ENCODE data around the gene MYL9. TPM values are rescaled to one million over a fixed set of nuclear protein-coding genes. Genes with fewer than 3 reads are reported as not detected.

Gene MYL9
- total and polyA plus RNA-seq, 2 experiments from 2014 or later, result 172 to 681 TPM

DNA sequence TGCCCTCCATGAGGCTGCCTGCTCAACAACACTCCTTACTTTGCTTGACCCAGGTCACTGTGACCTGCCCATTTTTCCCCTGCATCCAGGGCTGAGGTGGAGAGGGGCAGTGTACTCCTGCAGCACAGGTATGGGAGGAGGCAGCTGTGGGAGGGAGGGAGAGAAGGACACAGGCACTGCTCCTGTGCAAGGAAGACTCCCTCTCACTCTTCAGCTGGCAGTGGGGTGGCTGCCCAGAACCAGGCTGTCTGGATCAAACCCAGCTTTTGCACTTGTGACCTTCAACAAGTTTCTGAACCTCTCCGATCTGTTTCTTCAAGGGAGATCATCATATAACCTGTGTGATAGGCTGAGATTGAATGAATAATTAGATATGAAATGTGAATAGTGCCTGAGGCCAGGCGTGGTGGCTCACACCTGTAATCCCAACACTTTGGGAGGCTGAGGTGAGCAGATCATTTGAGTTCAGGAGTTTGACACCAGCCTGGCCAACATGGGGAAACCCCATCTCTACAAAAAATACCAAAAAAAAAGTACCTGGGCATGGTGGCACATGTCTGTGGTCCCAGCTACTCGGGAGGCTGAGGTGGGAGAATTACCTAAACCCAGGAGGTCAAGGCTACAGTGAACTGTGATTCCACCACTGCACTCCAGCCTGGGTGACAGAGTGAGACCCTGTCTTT, 46.2 kb downstream of the MYL9 start:
- H3K9ac ChIP-seq, result no peak overlapping the region
- no peak overlapping the region for H2AFZ ChIP-seq
- no peaks in the 10 kb centered on the region for H3K27me3 ChIP-seq (replicated peaks; ENCODE audit: insufficient read depth)
- no peak overlapping the region for H3K4me3 ChIP-seq
- H3K27ac ChIP-seq, result no peak overlapping the region
- in situ Hi-C loops (cut with MboI), result no loop called here
- no peaks in the 10 kb centered on the region for H4K20me1 ChIP-seq (ENCODE audit: insufficient read depth)
- H3K9me2 ChIP-seq (ENCODE audit: insufficient read depth), result no peaks in the 10 kb centered on the region
- H3K4me1 ChIP-seq (ENCODE audit: insufficient read depth), result peaks cover 10% of the 10 kb centered on the region
- no peak overlapping the region for H3K4me2 ChIP-seq (ENCODE audit: unreplicated experiment)
- 81 to 88% methylated on average over 3 of the region's 3 CpGs for WGBS, 2 experiments (ENCODE audit: low coverage in 1 of 2, low lambda C conversion rate in 2 of 2, missing lambda C conversion rate in 2 of 2)
- peaks cover 4% of the 10 kb centered on the region; the same call in 1 of the 2 replicates for H3F3A ChIP-seq (ENCODE audit: insufficient read depth)
- H3K9me3 ChIP-seq (ENCODE audit: low read depth), result no peaks in the 10 kb centered on the region
- no peak for DNase-seq
- TF ChIP-seq EZH2 (IDR thresholded peaks at IDR 0.05; ENCODE audit: insufficient read depth, poor library complexity, severe bottlenecking) (no peak), EZH2phosphoT487 (IDR thresholded peaks at IDR 0.05; ENCODE audit: insufficient read depth, low read depth) (no peak)
- no peaks in the 10 kb centered on the region for H3K36me3 ChIP-seq (ENCODE audit: low read depth)
- no peaks in the 10 kb centered on the region for H3K79me2 ChIP-seq (ENCODE audit: insufficient read depth)

- no peaks in the 10 kb centered on the region for H3K4me1 ChIP-seq (ENCODE audit: insufficient read depth)
- H3K4me2 ChIP-seq (ENCODE audit: unreplicated experiment), result no peak overlapping the region
- no peak overlapping the region for H2AFZ ChIP-seq
- no peaks in the 10 kb centered on the region for H4K20me1 ChIP-seq (ENCODE audit: insufficient read depth)
- peaks cover 4% of the 10 kb centered on the region; the same call in 1 of the 2 replicates for H3F3A ChIP-seq (ENCODE audit: insufficient read depth)
- H3K9me2 ChIP-seq (ENCODE audit: insufficient read depth), result no peaks in the 10 kb centered on the region
- no peaks in the 10 kb centered on the region for H3K36me3 ChIP-seq (ENCODE audit: low read depth)
- no peaks in the 10 kb centered on the region for H3K79me2 ChIP-seq (ENCODE audit: insufficient read depth)
- no peaks in the 10 kb centered on the region for H3K27me3 ChIP-seq (replicated peaks; ENCODE audit: insufficient read depth)
- TF ChIP-seq EZH2 (IDR thresholded peaks at IDR 0.05; ENCODE audit: insufficient read depth, poor library complexity, severe bottlenecking) (no peak), EZH2phosphoT487 (IDR thresholded peaks at IDR 0.05; ENCODE audit: insufficient read depth, low read depth) (no peak)
- no peak overlapping the region for H3K27ac ChIP-seq
- no peak overlapping the region for H3K4me3 ChIP-seq
- H3K9me3 ChIP-seq (ENCODE audit: low read depth), result no peaks in the 10 kb centered on the region
- no peak for DNase-seq
- 87 to 94% methylated on average over 5 of the region's 5 CpGs for WGBS, 2 experiments (ENCODE audit: low coverage in 1 of 2, low lambda C conversion rate in 2 of 2, missing lambda C conversion rate in 2 of 2)
- in situ Hi-C loops (cut with MboI), result no loop called here
- H3K9ac ChIP-seq, result no peak overlapping the region
Observed at GRCh38 chr20:36591281-36591680, 50.0 kb downstream of the MYL9 start.

- Histone ChIP-seq H3K9ac (no peak overlapping the region), H3K27ac (no peak overlapping the region), H3K4me3 (no peak overlapping the region), H3K9me2 (ENCODE audit: insufficient read depth) (no peaks in the 10 kb centered on the region), H3K4me2 (ENCODE audit: unreplicated experiment) (no peak overlapping the region), H3K79me2 (ENCODE audit: insufficient read depth) (no peaks in the 10 kb centered on the region), H3K27me3 (replicated peaks; ENCODE audit: insufficient read depth) (no peaks in the 10 kb centered on the region), H3K4me1 (ENCODE audit: insufficient read depth) (no peaks in the 10 kb centered on the region), H3K36me3 (ENCODE audit: low read depth) (no peaks in the 10 kb centered on the region), H4K20me1 (ENCODE audit: insufficient read depth) (no peaks in the 10 kb centered on the region), H3F3A (ENCODE audit: insufficient read depth) (peaks cover 4% of the 10 kb centered on the region; the same call in 1 of the 2 replicates), H3K9me3 (ENCODE audit: low read depth) (no peaks in the 10 kb centered on the region), H2AFZ (no peak overlapping the region)
- 73 to 75% methylated on average over 9 of the region's 9 CpGs for WGBS, 2 experiments (ENCODE audit: low coverage in 1 of 2, low lambda C conversion rate in 2 of 2, missing lambda C conversion rate in 2 of 2)
- TF ChIP-seq EZH2 (IDR thresholded peaks at IDR 0.05; ENCODE audit: insufficient read depth, poor library complexity, severe bottlenecking) (no peak), EZH2phosphoT487 (IDR thresholded peaks at IDR 0.05; ENCODE audit: insufficient read depth, low read depth) (no peak)
- in situ Hi-C loops (cut with MboI), result no loop called here
- DNase-seq, result peak; percentile 64
Observed at GRCh38 chr20:36591854-36592641, 50.7 kb downstream of the MYL9 start.

DNA sequence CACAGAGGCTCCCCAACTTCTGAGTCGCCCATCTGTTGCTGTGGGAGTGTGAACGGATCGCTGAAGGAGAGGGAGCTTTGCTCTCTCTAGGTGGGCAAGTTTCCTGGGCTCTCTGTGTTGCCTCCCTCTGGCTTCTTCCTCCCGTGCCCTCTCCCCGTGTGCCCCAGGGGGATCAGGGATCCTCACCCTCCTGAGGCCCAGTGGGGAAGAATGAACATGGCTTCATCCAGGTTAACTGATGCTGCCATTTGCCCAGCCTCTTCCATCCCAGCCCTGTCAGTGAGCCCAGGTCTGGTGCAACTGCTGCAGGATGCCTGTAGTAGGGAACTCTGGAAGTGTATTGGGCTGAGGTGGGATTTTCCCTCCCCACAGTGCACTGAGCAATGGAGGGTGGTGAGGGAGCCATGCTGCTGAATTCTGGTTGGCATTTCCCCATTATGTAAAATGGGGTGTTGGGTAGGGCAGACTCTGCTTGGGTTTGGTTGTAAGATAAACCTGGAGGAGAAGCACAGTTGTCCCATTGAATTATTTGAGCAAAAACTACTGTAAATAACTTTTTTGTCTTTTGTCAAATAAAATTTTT, 52.1 kb downstream of the MYL9 start:
- Histone ChIP-seq H3K4me2 (ENCODE audit: unreplicated experiment) (no peak overlapping the region), H3K9me3 (ENCODE audit: low read depth) (no peaks in the 10 kb centered on the region), H2AFZ (no peak overlapping the region), H3K36me3 (ENCODE audit: low read depth) (no peaks in the 10 kb centered on the region), H3K27ac (no peak overlapping the region), H3K4me1 (ENCODE audit: insufficient read depth) (no peaks in the 10 kb centered on the region), H3K9ac (no peak overlapping the region), H3F3A (ENCODE audit: insufficient read depth) (peaks cover 4% of the 10 kb centered on the region; the same call in 1 of the 2 replicates), H4K20me1 (ENCODE audit: insufficient read depth) (no peaks in the 10 kb centered on the region), H3K79me2 (ENCODE audit: insufficient read depth) (no peaks in the 10 kb centered on the region), H3K27me3 (replicated peaks; ENCODE audit: insufficient read depth) (no peaks in the 10 kb centered on the region), H3K4me3 (no peak overlapping the region), H3K9me2 (ENCODE audit: insufficient read depth) (no peaks in the 10 kb centered on the region)
- no peak for DNase-seq
- in situ Hi-C loops (cut with MboI), result no loop called here
- TF ChIP-seq EZH2phosphoT487 (IDR thresholded peaks at IDR 0.05; ENCODE audit: insufficient read depth, low read depth), result no peak
- 80 to 81% methylated on average over 5 of the region's 5 CpGs for WGBS, 2 experiments (ENCODE audit: low coverage in 1 of 2, low lambda C conversion rate in 2 of 2, missing lambda C conversion rate in 2 of 2)

All from GM23248 (cell line).